GM12878 (cell line): ENCODE measurements around the gene ANO2. TPM values are rescaled to one million over a fixed set of nuclear protein-coding genes. Genes with fewer than 3 reads are reported as not detected.

Experiments
- ATAC-seq: fragments of 200-7000 bp; cut with Tn5 transposase; 3 replicates; pipeline ENCODE4 v1.9.1; 2020; ENCODE audit warnings: mild to moderate bottlenecking, moderate library complexity
- BruUV-seq: library from RNA; stranded (reverse); fragments of 400-500 nt; replicated peaks from 2 replicates; lab custom pipeline; 2021; lab: Mats Ljungman, UMichigan
- CTCF ChIA-PET: fragments of 300-600 bp; sonication (Branson Sonifier 250); formaldehyde crosslinking; extraction: SDS; loops from one replicate; lab custom pipeline; 2021; ENCODE audit warnings: inconsistent platforms; lab: Yijun Ruan, JAX
- POLR2A ChIA-PET: fragments of 350-600 bp; formaldehyde crosslinking; extraction: SDS; loops from one replicate; lab custom pipeline; 2021; ENCODE audit warnings: inconsistent platforms; lab: Charles Lee
- RAD21 ChIA-PET: fragments of 300-600 bp; sonication (Branson Sonifier 250); formaldehyde crosslinking; loops from one replicate; lab custom pipeline; 2023; ENCODE audit warnings: antibody characterized with exemption; ENCODE audit not compliant: unreplicated experiment; lab: Charles Lee
- SMC1A ChIA-PET: fragments of 300-600 bp; sonication (Branson Sonifier 250); formaldehyde crosslinking; loops from one replicate; lab custom pipeline; 2023; ENCODE audit not compliant: unreplicated experiment, uncharacterized antibody; lab: Charles Lee
- DNase-seq: peaks from one replicate; pipeline ENCODE4 v3.0.0-alpha.2; 2011; ENCODE audit warnings: low read depth, low spot score
- FAIRE-seq: peaks from 3 replicates; lab custom pipeline; 2011; peaks lifted over from hg19 to GRCh38; lab: Jason Lieb, UNC
- H2AFZ ChIP-seq: 2 replicates; pipeline ENCODE4 v1.6.0; 2011; ENCODE audit warnings: low read depth, low read length, control low read depth; ENCODE audit not compliant: control insufficient read depth
- H3K27ac ChIP-seq: 2 replicates; pipeline ENCODE4 v1.5.1; 2011; ENCODE audit warnings: control low read depth; ENCODE audit not compliant: control insufficient read depth, insufficient read depth
- H3K27me3 ChIP-seq, 2 experiments: replicated peaks in 1 of 2; 2 replicates each; pipeline versions ENCODE4 v1.6.0 to v1.6.1; 2011; ENCODE audit warnings: low read length in 1 of 2; ENCODE audit not compliant: control insufficient read depth in 2 of 2, insufficient read depth in 2 of 2
- H3K36me3 ChIP-seq, 2 experiments: 2 replicates each; pipeline ENCODE4 v1.5.1; 2011; ENCODE audit warnings: low read length in 1 of 2; ENCODE audit not compliant: control insufficient read depth in 2 of 2, insufficient read depth in 2 of 2
- H3K4me1 ChIP-seq: 2 replicates; pipeline ENCODE4 v1.6.1; 2011; ENCODE audit warnings: mild to moderate bottlenecking, low read length, moderate library complexity, mixed read lengths; ENCODE audit not compliant: control insufficient read depth, insufficient read depth
- H3K4me2 ChIP-seq: 2 replicates; pipeline ENCODE4 v1.6.0; 2011; ENCODE audit warnings: control low read depth; ENCODE audit not compliant: control insufficient read depth, insufficient read depth
- H3K4me3 ChIP-seq: fragments of 200-600 bp; sonication (generic); 2 replicates; pipeline ENCODE4 v1.5.1; 2016
- H3K79me2 ChIP-seq: 2 replicates; pipeline ENCODE4 v1.6.0; 2011; ENCODE audit warnings: low read length; ENCODE audit not compliant: control insufficient read depth, insufficient read depth
- H3K9ac ChIP-seq: 2 replicates; pipeline ENCODE4 v1.8.0; 2011; ENCODE audit warnings: low read length, control low read depth, mixed read lengths; ENCODE audit not compliant: control insufficient read depth, insufficient read depth
- H3K9me3 ChIP-seq: replicated peaks from 3 replicates; pipeline ENCODE4 v1.5.1; 2011; ENCODE audit warnings: mild to moderate bottlenecking, low read length; ENCODE audit not compliant: control insufficient read depth, insufficient read depth
- H4K20me1 ChIP-seq: 2 replicates; pipeline ENCODE4 v1.6.0; 2011; ENCODE audit not compliant: control insufficient read depth, insufficient read depth
- ELK1 ChIP-seq: IDR thresholded peaks from 2 replicates; pipeline ENCODE4 v1.6.1; 2012; ENCODE audit warnings: low read depth, low read length, improper control_type of control experiment
- EP300 ChIP-seq, 2 experiments: fragments of 150-350 bp in 1 of 2; IDR thresholded peaks; 2 replicates each; pipeline ENCODE4 v1.6.1; 2011 to 2012; ENCODE audit warnings: low read depth in 2 of 2, low read length in 2 of 2, borderline replicate concordance in 1 of 2, improper control_type of control experiment in 1 of 2, inconsistent platforms in 1 of 2; ENCODE audit not compliant: control insufficient read depth in 1 of 2
- RELA ChIP-seq: fragments of 450-650 bp; IDR thresholded peaks from 2 replicates; pipeline ENCODE4 v1.8.0; 2014; ENCODE audit warnings: borderline replicate concordance; ENCODE audit not compliant: partially characterized antibody
- SMAD1 ChIP-seq: fragments of 450-650 bp; IDR thresholded peaks from 2 replicates; pipeline ENCODE4 v1.6.1; 2018; ENCODE audit warnings: mild to moderate bottlenecking, low read depth; ENCODE audit not compliant: partially characterized antibody
- STAT3 ChIP-seq: IDR thresholded peaks from 2 replicates; pipeline ENCODE4 v1.6.1; 2011; ENCODE audit warnings: low read depth, low read length, improper control_type of control experiment
- WGBS: methylation state at CpG from one replicate; pipeline ENCODE4 v1.1.6; 2016; ENCODE audit warnings: low lambda C conversion rate; ENCODE audit not compliant: insufficient replicate concordance, insufficient coverage; ENCODE audit errors: missing lambda C conversion rate; 5-methylcytosine and 5-hydroxymethylcytosine counted together
- in situ Hi-C: fragments of 300-500 bp; cut with MboI; formaldehyde crosslinking; loops from 9 replicates; pipeline ENCODE4 v1.14.3; 2018; ENCODE audit warnings: mixed read lengths
- intact Hi-C: fragments of 100-400 bp; cut with micrococcal nuclease; formaldehyde crosslinking; loops from one replicate; pipeline ENCODE4 v1.14.2; 2022; ENCODE audit not compliant: unreplicated experiment
- polyA plus RNA-seq, 11 experiments: library from polyadenylated mRNA; depleted of rRNA in 4 of 11; unstranded in 6 of 11; stranded (reverse) in 5 of 11; fragments of >200 nt; fragmentation: Nextera tagmentation in 4 of 11; fragmentation: Illumina TruSeq in 1 of 11; extraction: Ambion mirVana in 4 of 11; extraction: Trizol in 1 of 11; gene quantifications; 1 replicate in 1 of 11; 2 replicates in 10 of 11; pipeline versions ENCODE4 v1.2.1 to v1.2.3, GENCODE V29; 2011 to 2016; ENCODE audit warnings: inconsistent platforms in 2 of 11, missing spikeins in 2 of 11, low read depth in 1 of 11
- total RNA-seq, 4 experiments: library from RNA; depleted of rRNA in 3 of 4; stranded (reverse); fragments of >200 nt in 3 of 4; fragmentation: Illumina TruSeq in 1 of 4; extraction: Trizol in 1 of 4; gene quantifications; 2 replicates each; pipeline versions ENCODE4 v1.2.1 to v1.2.3, GENCODE V29; 2013 to 2021

ANO2 gene
- total and polyA plus RNA-seq, 10 of the 15 experiments (the other 5 are each of a cell fraction or from before 2014, with no cell fraction given) = not detected

GRCh38 chr12:5577741-5578140, 367.3 kb downstream of the ANO2 start (continued):
- TF ChIP-seq EP300 (IDR thresholded peaks at IDR 0.05; ENCODE audit: borderline replicate concordance in 1 of 2, control insufficient read depth in 1 of 2, low read depth in 2 of 2, low read length in 2 of 2) = no peak
- no peak for TF ChIP-seq SMAD1
- TF ChIP-seq ELK1 = no peak
- TF ChIP-seq, all 136 proteins: peak for 0

- no peak overlapping the region for H2AFZ ChIP-seq
- DNase-seq (no peak), ATAC-seq (no peak), FAIRE-seq (no peak)
- no peak overlapping the region for H3K4me3 ChIP-seq
- no peaks in the 10 kb centered on the region for H3K4me1 ChIP-seq
- no peaks in the 10 kb centered on the region for H3K36me3 ChIP-seq
- 12% methylated on average over 3 of the region's 3 CpGs for WGBS
- TF ChIP-seq STAT3 (no peak), RELA (no peak)
- H3K9me3 ChIP-seq = no peaks in the 10 kb centered on the region
- RAD21 ChIA-PET = no interaction called here
- no peaks in the 10 kb centered on the region for H4K20me1 ChIP-seq
- no peak overlapping the region for H3K9ac ChIP-seq
- no TSS peak for BruUV-seq
- H3K27ac ChIP-seq = no peak overlapping the region
- no peaks in the 10 kb centered on the region for H3K79me2 ChIP-seq
- CTCF ChIA-PET = no interaction called here
- in situ Hi-C loops = no loop called here
- POLR2A ChIA-PET = no interaction called here
- SMC1A ChIA-PET = no interaction called here
- intact Hi-C loops = no loop called here
- H3K27me3 ChIP-seq = peaks cover 0 to 2% of the 10 kb centered on the region in 2 experiments; a peak in 3 of 4 replicates
- H3K4me2 ChIP-seq = no peak overlapping the region
These were observed 367.8 kb downstream of the ANO2 start for GRCh38 chr12:5577211-5577612.
